ENCODE results near the gene CMTM7. TPM values are rescaled to one million over a fixed set of nuclear protein-coding genes. Genes with fewer than 3 reads are reported as not detected.

Gene CMTM7
- polyA plus RNA-seq, 1 of the 3 experiments (the other 2 are of a cell fraction): 50.1 TPM

- TF ChIP-seq REST (IDR thresholded peaks at IDR 0.05; ENCODE audit: low read depth, low read length) (0 out of 2 replicates have a peak, but pooled peaks have one; percentile 12), EP300 (IDR thresholded peaks at IDR 0.05; ENCODE audit: borderline replicate concordance in 1 of 2, low read depth in 1 of 2, low read length in 1 of 2) (no peak), FOSL2 (IDR thresholded peaks at IDR 0.05; ENCODE audit: borderline replicate concordance, low read depth) (no peak; the same call in 1 of the 2 replicates), RAD21 (IDR thresholded peaks at IDR 0.05; ENCODE audit: low read length) (no peak), USF1 (IDR thresholded peaks at IDR 0.05; ENCODE audit: borderline replicate concordance, low read depth) (no peak), ELF1 (IDR thresholded peaks at IDR 0.05) (0 out of 2 replicates have a peak, but pooled peaks have one; percentile 13)
Measured at GRCh38 chr3:32401556-32402081, 10.0 kb downstream of the CMTM7 start (continued).

- no peaks in the 10 kb centered on the region for H3K9me2 ChIP-seq
- H3K4me2 ChIP-seq: no peak overlapping the region
- peaks cover 77% of the 10 kb centered on the region for H3K79me2 ChIP-seq (ENCODE audit: insufficient read depth)
- WGBS (ENCODE audit: low lambda C conversion rate): 95% methylated on average over 3 of the region's 3 CpGs
- peaks cover 7% of the 10 kb centered on the region for H3F3A ChIP-seq (replicated peaks; ENCODE audit: insufficient read depth)
- H2AFZ ChIP-seq (ENCODE audit: low read depth): no peak overlapping the region
- H3K27ac ChIP-seq (ENCODE audit: low read depth in 2 of 2, low read length in 1 of 2): no peak overlapping the region
- peaks cover 7 to 14% of the 10 kb centered on the region in 2 experiments; a peak in 3 of 4 replicates for H3K4me1 ChIP-seq (ENCODE audit: control insufficient read depth in 1 of 2, insufficient read depth in 2 of 2, low read depth in 1 of 2, low read length in 1 of 2)
- no peaks in the 10 kb centered on the region for H3K36me3 ChIP-seq (replicated peaks in 1 of 2; ENCODE audit: control insufficient read depth in 1 of 2, insufficient read depth in 2 of 2, low read length in 1 of 2)
- no peak for DNase-seq
- no peaks in the 10 kb centered on the region for H3K9me3 ChIP-seq
- CTCF ChIA-PET: interaction anchor here (1.5 to 1.8 kb wide), 2 partner anchors 64 to 228 kb away, joined by 3 to 6 read pairs; no protein-coding TSS in a partner anchor
- H3K4me3 ChIP-seq (ENCODE audit: low read depth in 2 of 2, low read length in 1 of 2): no peak overlapping the region
- no peak for TF ChIP-seq TEAD4 (IDR thresholded peaks at IDR 0.05; ENCODE audit: borderline replicate concordance, insufficient read depth)
- TF ChIP-seq FOXM1 (IDR thresholded peaks at IDR 0.05; ENCODE audit: low read depth): no peak
- TF ChIP-seq ELF1 (IDR thresholded peaks at IDR 0.05): no peak
- no peak for TF ChIP-seq RXRA (IDR thresholded peaks at IDR 0.05; ENCODE audit: borderline replicate concordance, low read depth)
- TF ChIP-seq RCOR1 (IDR thresholded peaks at IDR 0.05; ENCODE audit: low read length): no peak
- no peak for TF ChIP-seq MEF2A (IDR thresholded peaks at IDR 0.05; ENCODE audit: borderline replicate concordance, low read depth)
- TF ChIP-seq JUND (IDR thresholded peaks at IDR 0.05): no peak
- no peak for TF ChIP-seq CHD2 (IDR thresholded peaks at IDR 0.05; ENCODE audit: low read length, partially characterized antibody)
- no peak for TF ChIP-seq RFX5 (IDR thresholded peaks at IDR 0.05; ENCODE audit: low read length)
- TF ChIP-seq NRF1 (IDR thresholded peaks at IDR 0.05; ENCODE audit: low read depth, low read length): no peak
- TF ChIP-seq SIN3A (IDR thresholded peaks at IDR 0.05; ENCODE audit: borderline replicate concordance, low read depth, low read length): no peak
- H3K27me3 ChIP-seq (ENCODE audit: insufficient read depth): no peaks in the 10 kb centered on the region
- H4K20me1 ChIP-seq (ENCODE audit: insufficient read depth): no peaks in the 10 kb centered on the region
- POLR2A ChIA-PET: no interaction called here
- no peak overlapping the region for H3K9ac ChIP-seq
Measured at GRCh38 chr3:32403663-32404062, 12.0 kb downstream of the CMTM7 start.

All from SK-N-SH (cell line).